IPS-NIHi7 (cell line): ENCODE measurements around the gene PLXDC2.

Experiments
- DNase-seq: peaks from one replicate; pipeline ENCODE4 v3.0.0; 2012; ENCODE audit warnings: mixed read lengths; ENCODE audit errors: extremely low spot score

The PLXDC2 gene

DNA sequence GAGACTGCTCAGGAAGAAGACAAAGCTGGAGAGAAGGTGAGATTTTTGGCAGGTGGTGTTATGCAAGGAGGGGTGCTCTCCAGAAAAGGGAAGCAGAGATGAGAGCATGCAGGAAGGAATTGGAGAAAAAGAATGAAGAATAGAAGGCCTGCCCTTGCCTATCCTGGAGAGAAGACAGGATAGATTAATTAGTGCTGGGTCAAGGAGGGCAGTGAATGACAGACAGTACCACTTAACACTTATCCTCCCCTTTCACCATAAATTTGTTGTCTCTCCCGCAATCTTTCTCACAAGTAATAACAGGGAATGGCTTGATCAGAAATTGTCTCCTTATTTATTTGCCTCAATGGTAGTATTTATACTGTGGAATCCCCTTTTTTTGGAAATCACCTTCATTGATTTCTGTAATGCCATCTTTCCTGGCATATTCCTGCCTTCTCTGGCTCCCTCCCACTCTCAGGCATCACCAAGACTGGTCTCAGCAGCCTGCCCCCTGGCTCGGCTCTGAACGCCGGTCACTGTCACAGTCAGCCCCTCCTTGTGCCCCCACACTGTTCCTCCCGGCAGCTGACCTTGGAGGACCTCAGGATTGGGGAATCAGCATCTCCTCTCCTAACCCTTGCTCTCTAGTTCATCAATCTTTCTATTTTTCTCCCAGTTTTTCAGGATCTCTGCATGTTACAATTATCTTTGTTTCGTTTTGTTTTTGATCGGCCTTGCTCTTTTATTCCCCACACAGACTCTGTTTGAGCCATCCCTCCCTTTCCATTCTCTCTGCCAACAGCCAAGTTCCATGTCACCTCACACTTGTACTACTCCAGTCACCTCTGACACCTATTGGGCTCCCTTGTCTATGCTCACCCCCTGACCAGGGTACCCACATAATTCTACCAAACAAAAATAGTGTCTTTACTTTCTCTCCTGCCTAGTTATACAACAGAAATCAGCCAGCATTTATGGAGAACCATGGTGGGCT is 294.2 kb downstream of the PLXDC2 start:
- DNase-seq = no peak

- DNase-seq = no peak
Observed at GRCh38 chr10:20114179-20114578, 297.9 kb downstream of the PLXDC2 start.

DNA sequence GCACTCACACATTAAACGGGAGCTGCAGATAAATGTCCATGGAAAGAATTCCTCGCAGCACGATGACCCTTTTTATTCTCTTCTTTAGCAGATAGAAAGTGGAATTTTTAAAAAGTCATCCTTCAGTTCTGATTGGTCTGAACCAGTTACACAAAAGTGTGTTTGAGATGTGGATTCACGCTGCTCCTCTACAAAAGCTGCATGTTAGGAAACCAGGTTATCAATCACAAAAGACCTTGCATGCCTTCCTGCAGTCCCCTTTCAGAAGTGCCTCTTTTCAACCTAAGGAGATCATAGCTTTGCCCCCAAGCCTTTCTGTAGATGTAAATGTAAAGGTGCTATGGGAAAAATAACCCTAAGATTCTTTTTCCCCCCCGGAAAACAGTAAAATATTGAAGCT is 299.7 kb downstream of the PLXDC2 start:
- DNase-seq = peak; percentile 22

- DNase-seq = no peak
Observed at GRCh38 chr10:20117471-20117870, 301.2 kb downstream of the PLXDC2 start.

- DNase-seq = no peak
Observed at GRCh38 chr10:20118119-20118518, 301.9 kb downstream of the PLXDC2 start.

GRCh38 chr10:20128811-20129210 is 312.6 kb downstream of the PLXDC2 start:
- DNase-seq = no peak

DNA sequence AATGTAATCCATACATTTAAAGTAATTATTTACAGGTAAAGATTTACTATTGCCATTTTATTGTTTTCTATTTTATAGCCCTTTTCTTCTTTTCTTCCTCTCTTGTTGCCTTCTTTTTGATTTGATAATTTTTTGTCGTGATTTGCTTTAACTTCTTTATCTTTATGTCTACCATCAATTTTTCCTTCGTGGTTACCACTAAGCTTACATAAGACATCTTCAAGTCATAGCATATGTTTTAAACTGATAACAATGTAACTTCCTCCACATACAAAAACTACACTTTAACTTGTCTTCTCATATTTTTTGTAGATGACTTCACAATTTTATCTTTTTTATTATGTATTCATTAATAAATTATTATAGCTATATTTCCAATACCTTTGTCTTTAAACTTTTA is 316.6 kb downstream of the PLXDC2 start:
- DNase-seq = no peak

- no peak for DNase-seq
Observed at GRCh38 chr10:20133669-20134189, 317.5 kb downstream of the PLXDC2 start.

- no peak for DNase-seq
Observed at GRCh38 chr10:20142311-20142710, 326.1 kb downstream of the PLXDC2 start.

DNA sequence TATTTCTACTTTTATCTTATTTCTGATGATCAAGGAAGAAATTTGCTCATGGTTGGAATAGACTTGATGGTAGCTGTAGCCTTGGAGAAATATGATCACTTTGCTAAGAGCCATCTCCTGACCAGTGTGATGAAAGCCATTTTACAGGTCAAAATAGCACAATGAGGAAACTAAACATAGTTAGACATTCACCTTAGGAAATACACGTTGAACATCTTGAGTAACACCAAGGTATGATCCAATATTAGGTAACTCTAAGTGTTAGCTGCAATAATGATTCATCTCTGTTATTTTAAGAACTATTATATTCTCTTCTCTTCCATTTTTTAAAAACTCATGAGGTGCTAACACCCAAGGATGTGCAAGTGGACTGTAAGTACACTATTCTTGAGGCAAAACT is 328.0 kb downstream of the PLXDC2 start:
- no peak for DNase-seq

GRCh38 chr10:20146004-20146403 is 329.8 kb downstream of the PLXDC2 start:
- no peak for DNase-seq

DNA sequence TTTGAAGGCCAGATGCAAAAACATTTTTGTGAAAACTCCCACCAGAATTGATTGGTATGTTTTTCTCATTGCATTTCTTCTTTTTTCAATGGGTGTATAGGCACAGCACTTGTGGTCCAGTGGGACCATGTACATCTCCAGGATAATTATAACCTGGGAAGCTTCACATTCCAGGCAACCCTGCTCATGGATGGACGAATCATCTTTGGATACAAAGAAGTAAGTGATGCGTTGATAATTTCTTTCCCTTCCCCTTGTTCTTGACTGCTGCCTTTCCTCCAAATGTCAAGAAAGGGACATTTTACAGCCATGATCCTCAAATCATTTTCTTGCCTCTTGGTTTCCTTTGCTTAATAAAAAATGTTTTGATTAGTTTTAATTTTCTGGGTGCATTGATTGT is 331.5 kb downstream of the PLXDC2 start:
- DNase-seq = no peak

DNA sequence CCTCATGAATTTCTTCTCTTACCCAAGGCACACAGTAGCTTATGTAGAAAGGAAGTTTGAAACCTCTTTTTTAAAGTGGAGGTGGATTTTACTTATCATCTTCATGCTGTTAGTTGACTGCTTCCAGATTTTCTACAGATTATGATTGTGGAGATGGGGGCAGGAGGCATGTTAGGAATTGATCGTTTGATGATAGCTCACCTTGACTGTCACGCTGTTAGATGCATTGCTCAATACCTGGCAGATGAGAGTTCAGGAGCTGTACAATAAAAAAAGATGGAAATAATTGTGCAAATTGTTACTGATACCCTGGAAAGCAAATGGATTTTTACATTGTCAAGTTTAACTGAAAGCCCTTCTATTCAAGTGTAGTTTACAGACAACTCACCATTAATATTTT is 340.3 kb downstream of the PLXDC2 start:
- no peak for DNase-seq

DNA sequence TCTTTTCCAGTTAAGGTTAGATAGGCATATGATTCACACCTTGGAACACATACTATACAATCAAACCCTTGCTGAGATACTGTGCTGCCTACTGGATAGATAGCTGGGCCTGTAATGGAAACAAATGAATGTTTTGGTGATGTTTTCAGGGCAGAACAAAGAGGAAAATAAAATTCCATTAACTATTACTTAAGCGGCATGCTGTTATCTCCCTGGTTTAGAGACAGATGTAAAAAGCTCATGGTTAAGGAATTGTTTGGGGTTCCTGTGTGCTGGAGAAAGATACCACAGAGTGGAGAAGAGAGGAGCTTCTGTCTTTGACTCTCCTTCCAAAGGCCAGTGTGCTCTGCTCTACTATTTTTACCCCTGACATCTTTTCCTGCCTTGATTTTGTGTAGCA is 341.1 kb downstream of the PLXDC2 start:
- DNase-seq = no peak

- no peak for DNase-seq
Observed at GRCh38 chr10:20158086-20158485, 341.9 kb downstream of the PLXDC2 start.

DNA sequence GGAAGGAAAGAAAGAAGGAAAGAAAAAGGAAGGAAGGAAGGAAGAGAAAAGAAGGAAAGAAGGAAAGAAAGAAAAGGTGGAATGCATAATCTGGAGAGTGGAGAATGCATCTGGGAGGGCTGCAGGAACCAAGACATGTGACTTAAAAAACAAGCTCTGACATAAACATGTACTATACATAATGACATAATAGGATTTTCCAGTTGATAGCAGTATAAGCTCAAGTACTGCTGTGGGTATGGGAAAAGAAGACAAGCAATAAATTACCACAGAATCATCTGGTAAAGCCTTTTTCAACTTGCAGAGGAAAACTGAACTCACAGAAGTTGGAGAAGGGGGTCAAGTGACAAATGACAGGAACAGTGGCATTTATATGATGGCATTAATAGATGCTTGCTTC is 345.9 kb downstream of the PLXDC2 start:
- DNase-seq = no peak

DNA sequence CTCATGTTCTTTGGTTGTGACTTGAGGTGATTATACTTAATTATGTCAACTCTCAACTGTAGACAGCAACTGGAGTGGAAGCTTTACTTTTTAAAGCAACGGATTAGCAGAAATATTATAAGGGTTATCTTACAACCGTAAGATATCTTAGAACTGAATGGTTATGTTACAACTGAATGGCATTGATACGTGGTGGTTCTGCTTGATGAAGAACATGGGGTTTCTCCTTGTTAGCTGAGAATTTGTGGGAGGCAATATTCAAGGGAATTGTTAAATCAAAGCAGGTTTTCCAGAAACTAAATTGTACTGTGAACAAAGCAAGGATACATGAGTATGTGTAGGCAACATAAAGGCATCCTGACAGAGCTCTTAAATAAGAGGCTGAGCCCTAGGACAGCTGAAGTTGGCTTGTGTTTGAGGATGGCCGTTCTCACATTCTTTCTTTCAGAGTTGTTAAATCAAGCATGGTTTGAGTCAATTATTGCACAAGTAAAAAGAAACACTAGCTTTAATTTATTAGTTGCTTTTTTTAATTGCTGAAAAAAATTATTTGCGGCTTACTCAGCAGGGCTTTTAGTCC is 350.0 kb downstream of the PLXDC2 start:
- DNase-seq = no peak

GRCh38 chr10:20170661-20171060 is 354.4 kb downstream of the PLXDC2 start:
- DNase-seq = no peak

DNA sequence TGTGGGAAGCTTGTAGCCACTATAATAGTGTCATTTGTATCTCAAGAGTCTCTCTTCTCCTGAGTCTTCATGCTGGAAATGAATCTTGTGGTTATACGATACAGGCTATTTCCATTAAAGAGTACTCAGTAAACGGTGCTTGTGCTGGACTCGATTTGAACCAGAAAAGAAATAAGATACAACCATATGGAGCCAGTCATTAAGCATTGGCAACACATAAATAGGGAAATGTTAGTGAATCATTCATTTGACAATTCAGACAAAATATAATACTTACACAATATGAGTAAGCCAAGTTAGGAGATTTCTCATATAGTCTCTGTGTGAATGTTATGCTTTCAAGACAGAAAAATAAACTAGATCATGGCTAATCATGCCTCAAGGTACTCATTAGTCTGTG is 356.8 kb downstream of the PLXDC2 start:
- DNase-seq = no peak

DNA sequence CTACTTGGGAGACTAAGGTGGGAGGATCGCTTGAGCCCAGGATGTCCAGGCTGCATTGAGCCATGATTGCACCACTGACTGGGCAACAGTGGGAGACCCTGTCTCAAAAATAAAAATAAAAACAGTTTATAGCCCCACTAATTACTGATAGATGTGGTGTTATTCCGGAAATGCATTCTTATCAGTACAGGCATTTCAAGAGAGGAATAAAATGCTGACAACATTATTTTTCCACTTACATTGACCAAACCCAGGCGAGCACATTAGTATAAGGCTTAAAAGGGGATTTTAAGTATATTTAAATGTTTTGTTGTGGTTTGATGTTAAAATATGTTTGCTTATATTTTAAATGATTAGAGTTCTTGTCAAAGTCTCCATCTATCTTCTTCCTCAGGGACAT is 359.5 kb downstream of the PLXDC2 start:
- DNase-seq = no peak

GRCh38 chr10:20180766-20181165 is 364.5 kb downstream of the PLXDC2 start:
- no peak for DNase-seq

DNA sequence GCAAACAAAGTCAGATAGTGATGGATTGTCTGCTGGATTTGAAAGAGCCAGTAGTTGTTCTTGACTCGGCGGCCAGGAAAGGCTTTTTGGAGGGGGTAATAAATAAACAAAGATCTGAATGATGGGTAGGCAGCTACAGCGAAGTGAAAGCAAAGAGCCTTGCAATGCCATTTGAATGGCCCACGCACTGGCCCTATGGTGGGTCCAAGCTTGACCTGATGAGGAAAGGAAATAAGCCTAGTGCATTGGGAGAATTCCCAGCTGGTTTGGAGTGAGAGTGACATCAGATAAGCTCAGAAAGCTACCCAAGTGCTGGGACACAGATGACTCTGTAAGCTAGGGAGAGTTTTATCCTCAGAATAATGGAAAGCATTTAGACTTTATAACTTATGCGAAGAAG is 365.2 kb downstream of the PLXDC2 start:
- DNase-seq = no peak

- peak; percentile 13 for DNase-seq
Observed at GRCh38 chr10:20185116-20185515, 368.9 kb downstream of the PLXDC2 start.
